ENCODE results near the gene CHD1.

- no peak for TF ChIP-seq POLR2A (IDR thresholded peaks at IDR 0.05)
- TF ChIP-seq CTCF (IDR thresholded peaks at IDR 0.05), result no peak
- no peak for TF ChIP-seq EP300 (IDR thresholded peaks at IDR 0.05)
- no peak for TF ChIP-seq POLR2AphosphoS5 (IDR thresholded peaks at IDR 0.05)
Measured at GRCh38 chr5:98936948-98937715, 8.3 kb upstream of the CHD1 start.
